Endothelial cell of umbilical vein (primary cell): ENCODE results near the gene GADL1. TPM values are rescaled to one million over a fixed set of nuclear protein-coding genes. Genes with fewer than 3 reads are reported as not detected.

ENCODE experiments used
- BruUV-seq: library from RNA; stranded (reverse); fragments of 400-500 nt; replicated peaks from 2 replicates; lab custom pipeline; 2021; lab: Mats Ljungman, UMichigan
- CTCF ChIA-PET: fragments of 300-600, 350-600 bp; sonication (Branson Sonifier 250); formaldehyde crosslinking; loops from one replicate; lab custom pipeline; 2021; ENCODE audit warnings: antibody characterized with exemption, inconsistent platforms; lab: Charles Lee
- POLR2A ChIA-PET: fragments of 300-600, 350-600 bp; sonication (Branson Sonifier 250); formaldehyde crosslinking; loops from one replicate; lab custom pipeline; 2021; ENCODE audit warnings: antibody characterized with exemption, inconsistent platforms; lab: Charles Lee
- DNase-seq: peaks from one replicate; pipeline ENCODE4 v3.0.0-alpha.2; 2011; ENCODE audit warnings: low read depth, low spot score
- FAIRE-seq: peaks from 2 replicates; lab custom pipeline; 2011; peaks lifted over from hg19 to GRCh38; lab: Jason Lieb, UNC
- H2AFZ ChIP-seq: 2 replicates; pipeline ENCODE4 v1.6.0; 2012; ENCODE audit warnings: low read depth, low read length, control low read depth, inconsistent platforms
- H3K27ac ChIP-seq: 2 replicates; pipeline ENCODE4 v1.5.1; 2011; ENCODE audit warnings: low read depth, mild to moderate bottlenecking, control low read depth, low read length, moderate library complexity; ENCODE audit not compliant: insufficient read depth
- H3K27me3 ChIP-seq, 2 experiments: 2 replicates each; pipeline versions ENCODE4 v1.6.0 to v1.6.1; 2011; ENCODE audit warnings: low read length in 2 of 2, mixed read lengths in 1 of 2; ENCODE audit not compliant: control insufficient read depth in 2 of 2, insufficient read depth in 2 of 2
- H3K36me3 ChIP-seq, 2 experiments: 2 replicates in 1 of 2; 3 replicates in 1 of 2; pipeline ENCODE4 v1.5.1; 2011; ENCODE audit warnings: low read length in 2 of 2, mild to moderate bottlenecking in 1 of 2, moderate library complexity in 1 of 2; ENCODE audit not compliant: control insufficient read depth in 2 of 2, insufficient read depth in 2 of 2; ENCODE audit errors: extremely low read depth in 1 of 2
- H3K4me1 ChIP-seq: 3 replicates; pipeline ENCODE4 v1.5.1; 2011; ENCODE audit warnings: mild to moderate bottlenecking, low read length; ENCODE audit not compliant: control insufficient read depth, insufficient read depth; ENCODE audit errors: extremely low read depth
- H3K4me2 ChIP-seq: 2 replicates; pipeline ENCODE4 v1.6.1; 2011; ENCODE audit warnings: low read length, control low read depth, mixed read lengths; ENCODE audit not compliant: insufficient read depth
- H3K4me3 ChIP-seq, 3 experiments: fragments of 200-600 bp in 1 of 3; sonication (generic), shearing (Covaris generic) in 1 of 3; replicated peaks in 1 of 3; 2 replicates each; pipeline ENCODE4 v1.5.1; 2011 to 2016; ENCODE audit warnings: control low read depth in 3 of 3, low read length in 3 of 3, mild to moderate bottlenecking in 2 of 3, inconsistent platforms in 1 of 3, low read depth in 1 of 3, moderate library complexity in 1 of 3; ENCODE audit not compliant: insufficient read depth in 1 of 3
- H3K79me2 ChIP-seq: 2 replicates; pipeline ENCODE4 v1.6.0; 2012; ENCODE audit warnings: low read length, inconsistent platforms; ENCODE audit not compliant: control insufficient read depth, insufficient read depth
- H3K9ac ChIP-seq: replicated peaks from 2 replicates; pipeline ENCODE3; 2011; ENCODE audit warnings: low read length, control low read depth; ENCODE audit not compliant: insufficient read depth; ENCODE audit errors: extremely low read depth
- H3K9me1 ChIP-seq: replicated peaks from 3 replicates; pipeline ENCODE4 v1.6.0; 2011; ENCODE audit warnings: mild to moderate bottlenecking, low read length; ENCODE audit not compliant: control insufficient read depth, insufficient read depth; ENCODE audit errors: extremely low read depth
- H3K9me3 ChIP-seq: replicated peaks from 2 replicates; pipeline ENCODE4 v1.5.1; 2012; ENCODE audit warnings: low read length, inconsistent platforms; ENCODE audit not compliant: control insufficient read depth, insufficient read depth
- H4K20me1 ChIP-seq: replicated peaks from 2 replicates; pipeline ENCODE3; 2011; ENCODE audit warnings: mild to moderate bottlenecking, low read length; ENCODE audit not compliant: control insufficient read depth, insufficient read depth; ENCODE audit errors: extremely low read depth
- CTCF ChIP-seq, 2 donors: IDR thresholded peaks; 1 replicate in 1 of 2; 2 replicates in 1 of 2; pipeline ENCODE4 v1.5.1; 2011; ENCODE audit warnings: low read length in 2 of 2, mild to moderate bottlenecking in 2 of 2, moderate library complexity in 2 of 2, control low read depth in 1 of 2, inconsistent platforms in 1 of 2, low read depth in 1 of 2; ENCODE audit not compliant: insufficient read depth in 1 of 2; ENCODE audit errors: extremely low read depth in 1 of 2
- EZH2 ChIP-seq: IDR thresholded peaks from 2 replicates; pipeline ENCODE4 v1.6.1; 2012; ENCODE audit warnings: borderline replicate concordance, low read depth, mild to moderate bottlenecking, moderate library complexity, low read length, inconsistent platforms; ENCODE audit not compliant: severe bottlenecking
- FOS ChIP-seq: IDR thresholded peaks from 2 replicates; pipeline ENCODE4 v1.6.1; 2011; ENCODE audit warnings: mild to moderate bottlenecking, low read length, moderate library complexity, borderline replicate concordance; ENCODE audit not compliant: insufficient read depth
- GATA2 ChIP-seq: IDR thresholded peaks from 2 replicates; pipeline ENCODE4 v1.7.0; 2011; ENCODE audit warnings: low read depth, mild to moderate bottlenecking, moderate library complexity, mixed read lengths, low read length; ENCODE audit not compliant: insufficient read length, insufficient read depth
- JUN ChIP-seq: IDR thresholded peaks from 2 replicates; pipeline ENCODE4 v1.6.1; 2011; ENCODE audit warnings: borderline replicate concordance, low read depth; ENCODE audit not compliant: insufficient read length, insufficient read depth
- MYC ChIP-seq: IDR thresholded peaks from one replicate; pipeline ENCODE4 v1.6.1; 2011; ENCODE audit warnings: mild to moderate bottlenecking, low read depth, low read length
- POLR2A ChIP-seq: IDR thresholded peaks from 2 replicates; pipeline ENCODE4 v1.6.1; 2012; ENCODE audit warnings: low read depth, mild to moderate bottlenecking, control low read depth, low read length
- POLR2AphosphoS5 ChIP-seq: IDR thresholded peaks from 2 replicates; pipeline ENCODE4 v1.6.1; 2012; ENCODE audit warnings: low read depth, mild to moderate bottlenecking, control low read depth, low read length, moderate library complexity; ENCODE audit not compliant: insufficient read depth
- dilution Hi-C: fragments of 300-500 bp; cut with MboI; formaldehyde crosslinking; loops from one replicate; pipeline ENCODE4 v1.15.0; 2019; ENCODE audit warnings: low sequenced_read_pairs; ENCODE audit not compliant: extremely low pct_ligation_motif_present
- intact Hi-C: fragments of 100-400 bp; cut with micrococcal nuclease; formaldehyde crosslinking; loops from one replicate; pipeline ENCODE4 v1.10.0; 2022
- polyA plus RNA-seq, 4 experiments: library from polyadenylated mRNA; depleted of rRNA in 3 of 4; stranded (reverse) in 3 of 4; unstranded in 1 of 4; fragments of >200 nt; gene quantifications; 2 replicates each; pipeline versions ENCODE4 v1.2.1 to v1.2.3, GENCODE V29; 2011 to 2012; ENCODE audit warnings: missing spikeins in 1 of 4
- total RNA-seq: library from RNA; stranded (reverse); gene quantifications from 2 replicates; pipeline ENCODE4 v1.2.3, GENCODE V29; 2021
- TF ChIP-seq, protein P1 (sequence below): IDR thresholded peaks from 2 replicates; pipeline ENCODE4 v1.6.1; 2011; ENCODE audit not compliant: insufficient read depth, insufficient read length

Gene GADL1
- total and polyA plus RNA-seq, 2 donors (not counting 3 experiments of a cell fraction or from before 2014, with no cell fraction given) = not detected

DNA sequence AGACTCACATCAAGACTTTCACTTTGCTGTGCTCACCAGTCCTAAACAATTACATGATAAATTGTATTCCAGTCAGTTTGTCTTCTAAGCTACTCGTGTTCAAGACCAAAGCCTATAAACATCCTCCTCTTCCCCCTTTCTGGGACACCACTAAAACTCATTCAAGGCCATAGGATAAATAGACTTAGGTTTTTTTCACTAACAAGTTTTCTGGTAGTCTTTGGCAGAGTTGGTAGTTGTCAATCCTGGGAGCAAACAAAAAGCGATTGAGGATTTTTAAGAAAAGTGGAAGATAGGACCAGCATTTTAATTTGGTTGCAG lies 173.2 kb downstream of the GADL1 start:
- TSS peak; percentile 45 for BruUV-seq
- TF ChIP-seq JUN (no peak), EZH2 (no peak), GATA2 (no peak), POLR2AphosphoS5 (no peak), MYC (no peak), FOS (no peak), POLR2A (no peak), CTCF (IDR thresholded peaks at IDR 0.05; ENCODE audit: extremely low read depth in 1 of 2, insufficient read depth in 1 of 2, low read depth in 1 of 2, low read length in 2 of 2) (no peak)
- TF ChIP-seq, protein P1, sequence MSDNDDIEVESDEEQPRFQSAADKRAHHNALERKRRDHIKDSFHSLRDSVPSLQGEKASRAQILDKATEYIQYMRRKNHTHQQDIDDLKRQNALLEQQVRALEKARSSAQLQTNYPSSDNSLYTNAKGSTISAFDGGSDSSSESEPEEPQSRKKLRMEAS = no peak
- Histone ChIP-seq H3K4me3 (no peak overlapping the region), H3K27me3 (no peaks in the 10 kb centered on the region), H3K36me3 (no peaks in the 10 kb centered on the region), H3K9ac (peak overlapping the region; percentile 20), H3K27ac (peak overlapping the region; percentile 45), H3K79me2 (no peaks in the 10 kb centered on the region), H3K4me2 (peak overlapping the region; percentile 60), H3K9me3 (no peaks in the 10 kb centered on the region), H3K9me1 (no peaks in the 10 kb centered on the region), H3K4me1 (peaks cover 16% of the 10 kb centered on the region), H2AFZ (no peak overlapping the region), H4K20me1 (no peaks in the 10 kb centered on the region)
- CTCF ChIA-PET = interaction anchor here (1.0 to 1.2 kb wide), 5 partner anchors 8 to 679 kb away, joined by 3 to 5 read pairs (median 3); partner anchors contain the start of gene TGFBR2
- POLR2A ChIA-PET = no interaction called here
- dilution Hi-C loops = no loop called here
- FAIRE-seq (no peak), DNase-seq (no peak)
- intact Hi-C loops = no loop called here
